NCI-H1048 (cell line): ENCODE measurements around the gene EIF3B.
"Not testable (repeated sequence)": the region's sequence is repeated elsewhere in the genome, so short reads cannot be mapped to it uniquely, and the experiment has no call there.

Source experiments
- DNase-seq: peaks from one replicate; lab custom pipeline; 2025; lab: John Stamatoyannopoulos, UW

Gene EIF3B

GRCh38 chr7:2376351-2377154 is 21.9 kb downstream of the EIF3B start:
- no peak for DNase-seq

- not testable (repeated sequence) for DNase-seq
Measured at GRCh38 chr7:2377492-2377891, 22.9 kb downstream of the EIF3B start.

- DNase-seq, result not testable (repeated sequence)
Measured at GRCh38 chr7:2378125-2378524, 23.5 kb downstream of the EIF3B start.

GRCh38 chr7:2379161-2379560 is 24.5 kb downstream of the EIF3B start:
- DNase-seq, result no peak

- DNase-seq, result no peak
Measured at GRCh38 chr7:2379821-2380450, 25.3 kb downstream of the EIF3B start.

GRCh38 chr7:2380461-2380860 is 25.8 kb downstream of the EIF3B start:
- no peak for DNase-seq

GRCh38 chr7:2381227-2381626 is 26.6 kb downstream of the EIF3B start:
- no peak for DNase-seq

- DNase-seq, result no peak
Measured at GRCh38 chr7:2381881-2382509, 27.4 kb downstream of the EIF3B start.

- no peak for DNase-seq
Measured at GRCh38 chr7:2383543-2384274, 29.1 kb downstream of the EIF3B start.

- DNase-seq, result no peak
Measured at GRCh38 chr7:2384354-2385243, 30.0 kb downstream of the EIF3B start.

- DNase-seq, result not testable (repeated sequence)
Measured at GRCh38 chr7:2386122-2386521, 31.5 kb downstream of the EIF3B start.

GRCh38 chr7:2386964-2387669 is 32.5 kb downstream of the EIF3B start:
- no peak for DNase-seq

GRCh38 chr7:2387897-2388636 is 33.4 kb downstream of the EIF3B start:
- no peak for DNase-seq

GRCh38 chr7:2388637-2388954 is 34.0 kb downstream of the EIF3B start:
- no peak for DNase-seq

GRCh38 chr7:2390020-2390816 is 35.6 kb downstream of the EIF3B start:
- DNase-seq, result not testable (repeated sequence)

- DNase-seq, result no peak
Measured at GRCh38 chr7:2393706-2394105, 39.1 kb downstream of the EIF3B start.

- no peak for DNase-seq
Measured at GRCh38 chr7:2394566-2395082, 40.0 kb downstream of the EIF3B start.

- no peak for DNase-seq
Measured at GRCh38 chr7:2398506-2398905, 43.9 kb downstream of the EIF3B start.
